Activated CD4-positive, alpha-beta T cell treated with anti-CD3 and anti-CD28 coated beads for 1 hour (primary cell): Measurements from ENCODE around the gene GOLGA1.

ENCODE experiments used
- DNase-seq: peaks from one replicate; pipeline ENCODE4 v3.0.0-alpha.2; 2020

Gene GOLGA1

GRCh38 chr9:124831642-124832364, 109.1 kb downstream of the GOLGA1 start:
- DNase-seq: no peak

GRCh38 chr9:124830593-124830992, 110.3 kb downstream of the GOLGA1 start:
- no peak for DNase-seq

DNA sequence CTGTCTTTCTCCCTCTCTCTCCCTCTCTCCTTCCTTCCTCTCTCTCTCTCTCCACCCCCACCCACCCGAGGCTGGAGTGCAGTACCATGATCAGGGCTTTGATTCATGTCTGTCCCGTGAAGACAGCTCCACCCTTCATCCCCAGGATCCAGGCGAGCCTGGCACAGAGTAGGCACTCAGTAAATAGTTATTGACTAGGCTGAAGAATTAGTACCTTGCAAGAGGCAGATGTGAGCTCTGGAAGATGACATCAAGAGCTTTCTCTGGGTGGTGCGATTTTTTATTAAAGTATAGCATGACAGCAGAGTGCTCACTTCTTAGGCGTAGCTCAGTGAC, 111.6 kb downstream of the GOLGA1 start:
- no peak for DNase-seq

- no peak for DNase-seq
These were observed 112.2 kb downstream of the GOLGA1 start for GRCh38 chr9:124828489-124829333.
